HG03159 (cell line): ENCODE data around the gene CORO7.

Experiments used
- ATAC-seq: cut with Tn5 transposase; IDR thresholded peaks from one replicate; pipeline ENCODE4 v1.9.1; 2021; ENCODE audit warnings: mild to moderate bottlenecking, moderate library complexity; ENCODE audit not compliant: unreplicated experiment

CORO7 gene

GRCh38 chr16:4324492-4325252 is 91.7 kb downstream of the CORO7 start:
- no peak for ATAC-seq

- ATAC-seq, result no peak
Measured at GRCh38 chr16:4323845-4324488, 92.4 kb downstream of the CORO7 start.

DNA sequence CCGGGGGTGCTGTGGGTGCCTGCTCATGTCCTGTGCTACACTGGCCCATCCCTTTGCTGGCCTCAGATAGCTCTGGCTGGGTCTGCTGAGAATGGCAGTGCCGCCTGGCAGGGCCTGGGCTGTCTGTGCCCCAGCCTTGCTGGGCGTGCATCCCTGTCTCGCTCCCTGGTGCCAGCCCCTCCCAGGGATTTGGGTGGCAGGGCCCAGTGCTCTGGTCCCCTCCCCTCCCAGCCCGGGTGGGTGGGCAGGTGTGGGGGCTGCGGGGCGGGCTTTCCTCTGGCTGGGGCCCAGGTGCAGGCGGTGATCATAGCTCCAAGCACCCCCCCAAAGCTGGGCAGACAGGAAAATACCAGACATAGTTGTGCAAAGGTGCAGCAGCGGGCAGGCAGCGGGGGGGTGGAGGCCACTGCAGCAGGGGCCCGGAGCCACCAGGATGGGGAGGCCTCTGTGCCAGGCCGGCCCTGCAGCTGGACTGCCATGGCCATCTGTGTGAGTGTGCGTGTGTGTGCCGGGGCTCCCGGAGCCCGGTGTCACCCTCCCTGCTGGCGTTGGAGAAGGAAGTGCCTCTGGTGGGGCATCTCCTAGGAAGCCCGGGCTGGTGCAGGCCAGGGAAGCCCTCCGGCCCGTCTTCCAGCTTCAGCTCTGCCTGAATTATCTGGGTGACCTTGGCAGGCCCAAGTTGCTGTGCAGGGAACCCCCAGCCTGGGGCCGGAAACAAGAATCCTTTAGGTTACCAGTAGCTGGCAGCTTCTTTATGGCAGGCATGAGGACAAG is 93.1 kb downstream of the CORO7 start:
- ATAC-seq, result no peak

GRCh38 chr16:4322121-4323052 is 94.0 kb downstream of the CORO7 start:
- no peak for ATAC-seq

DNA sequence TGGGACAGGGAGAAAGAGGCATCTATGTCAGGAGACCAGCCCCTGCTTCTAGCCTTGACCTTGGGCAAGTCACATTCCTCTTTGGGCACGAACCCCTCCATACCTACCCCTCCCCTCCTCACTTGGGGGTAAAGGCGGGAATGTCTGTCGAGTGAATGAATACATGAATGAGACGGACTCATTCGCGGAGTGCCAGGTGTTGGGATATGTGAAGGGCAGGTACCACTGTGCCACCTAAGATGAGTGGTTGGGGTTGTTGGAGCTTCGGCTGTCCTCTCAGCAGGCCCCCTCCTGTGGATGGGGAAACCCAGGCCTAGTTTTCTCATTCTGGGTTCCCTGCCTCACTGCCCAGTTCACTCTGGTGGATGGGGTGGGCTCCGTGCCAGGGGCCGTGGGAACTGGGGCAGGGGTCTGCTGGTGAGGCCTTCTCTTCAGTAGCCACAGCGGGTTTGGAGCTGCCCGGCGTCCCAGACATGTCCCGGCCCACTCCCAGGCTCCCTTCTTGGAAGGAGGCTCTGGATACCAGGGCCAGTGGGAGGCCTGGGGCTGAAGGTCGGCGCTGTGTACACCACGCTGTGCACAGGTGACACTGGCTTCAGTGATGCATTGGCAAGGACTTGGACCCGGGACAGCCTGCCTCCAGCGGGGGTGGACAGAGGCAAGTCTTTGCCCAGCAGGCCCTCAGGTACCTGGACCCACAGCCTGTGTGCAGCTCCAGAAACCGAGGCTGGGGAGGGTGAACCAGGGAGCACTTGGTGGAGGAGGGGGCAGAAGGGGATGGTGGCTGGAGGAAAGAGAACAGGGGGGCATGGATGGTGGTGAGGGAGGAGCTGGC is 94.9 kb downstream of the CORO7 start:
- no peak for ATAC-seq

DNA sequence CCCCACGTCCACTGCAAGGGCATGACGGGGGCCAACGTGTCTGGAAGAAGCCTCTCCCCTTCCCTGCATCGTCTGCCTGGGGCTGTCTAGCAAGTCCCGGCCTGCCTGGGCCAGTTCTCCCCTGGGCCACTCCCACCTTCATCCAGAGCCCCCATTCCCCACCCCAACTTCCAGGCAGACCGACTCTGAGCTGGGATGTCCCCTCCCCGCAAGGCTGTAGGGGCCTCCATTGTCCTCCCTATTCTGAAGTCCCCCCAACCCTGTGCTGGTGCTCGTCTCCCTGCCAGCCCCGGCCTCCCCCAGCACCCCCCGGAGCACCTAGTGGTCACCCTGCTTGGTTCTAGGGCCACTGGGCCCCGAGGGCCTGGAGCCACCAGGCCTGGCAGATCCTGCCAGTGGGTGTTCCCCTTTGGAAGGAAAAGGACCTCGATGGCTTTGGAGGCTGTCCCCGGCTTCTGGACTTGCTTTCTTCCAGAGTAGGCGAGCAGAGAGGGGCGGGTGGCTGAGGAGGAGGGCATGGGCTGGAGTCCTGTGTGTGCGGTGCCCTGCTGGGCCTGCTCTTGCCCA is 95.7 kb downstream of the CORO7 start:
- ATAC-seq, result no peak

- ATAC-seq, result no peak
Measured at GRCh38 chr16:4319454-4320421, 96.7 kb downstream of the CORO7 start.

DNA sequence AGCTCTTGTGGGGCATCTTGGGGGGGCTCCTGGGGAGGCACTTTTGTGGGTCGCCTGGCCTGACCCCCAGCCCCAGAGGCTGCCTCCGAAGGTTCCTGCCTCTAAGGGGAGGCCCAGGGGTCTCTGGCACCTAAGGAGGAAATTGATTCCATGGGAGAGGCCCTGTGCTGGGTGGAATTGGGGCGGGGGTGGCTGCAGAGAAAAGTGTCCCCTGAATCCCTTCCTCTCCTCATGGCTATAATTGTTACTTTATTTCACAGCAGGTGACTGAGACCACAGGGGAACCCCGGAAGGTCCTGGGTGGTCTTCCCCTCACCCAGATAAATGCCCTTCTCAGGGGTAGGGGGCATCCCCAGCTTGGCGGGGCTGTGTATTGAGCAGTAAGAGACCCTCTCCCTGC is 97.4 kb downstream of the CORO7 start:
- ATAC-seq, result no peak

- no peak for ATAC-seq
Measured at GRCh38 chr16:4318451-4318910, 97.9 kb downstream of the CORO7 start.

GRCh38 chr16:4317532-4318450 is 98.6 kb downstream of the CORO7 start:
- no peak for ATAC-seq

- ATAC-seq, result no peak
Measured at GRCh38 chr16:4316864-4317531, 99.4 kb downstream of the CORO7 start.

DNA sequence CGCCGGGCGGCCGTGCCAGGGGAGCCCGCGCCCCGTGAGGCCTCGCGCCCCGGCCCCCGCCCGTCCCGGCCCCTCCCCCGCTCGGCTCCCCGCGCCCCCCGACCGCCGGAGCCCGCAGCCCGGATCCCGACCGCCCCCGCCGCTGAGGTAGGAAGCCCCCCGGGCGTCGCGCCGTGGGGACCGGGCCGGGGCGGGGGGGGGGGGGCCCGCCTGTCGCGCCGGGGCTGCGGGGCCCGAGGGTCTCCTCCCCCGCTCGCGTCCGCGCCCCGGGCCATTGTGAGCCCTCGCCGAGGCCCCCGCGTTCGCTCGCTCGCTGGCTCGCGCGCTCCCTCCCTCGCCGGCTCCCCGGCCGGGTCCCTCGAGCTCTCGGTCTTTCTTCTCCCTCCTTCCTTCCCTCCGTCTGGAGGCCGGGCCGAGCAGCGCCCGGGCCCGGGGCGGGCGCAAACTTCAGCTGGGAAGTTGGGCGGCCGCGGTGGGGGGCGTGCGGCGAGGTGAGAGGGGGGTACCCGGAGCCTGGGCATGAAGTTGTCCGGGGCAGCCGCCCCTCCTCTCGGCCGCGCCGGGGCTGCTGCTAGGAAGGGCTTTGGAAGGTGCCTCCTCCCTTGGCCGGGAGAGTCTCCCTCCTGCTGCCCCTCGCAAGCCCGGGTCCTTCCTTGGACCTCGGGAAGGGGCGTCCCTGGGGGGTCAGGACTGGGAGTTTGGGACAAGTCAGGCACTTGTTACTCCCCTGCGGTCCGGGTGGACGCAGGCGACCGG is 100.1 kb downstream of the CORO7 start:
- ATAC-seq, result no peak

GRCh38 chr16:4315186-4316107 is 100.9 kb downstream of the CORO7 start, which contains the start of gene GLIS2:
Gene GLIS2 (plus strand): TSS chr16:4316067. CDS start chr16:4332281, 16,214 bp downstream.
- no peak for ATAC-seq

DNA sequence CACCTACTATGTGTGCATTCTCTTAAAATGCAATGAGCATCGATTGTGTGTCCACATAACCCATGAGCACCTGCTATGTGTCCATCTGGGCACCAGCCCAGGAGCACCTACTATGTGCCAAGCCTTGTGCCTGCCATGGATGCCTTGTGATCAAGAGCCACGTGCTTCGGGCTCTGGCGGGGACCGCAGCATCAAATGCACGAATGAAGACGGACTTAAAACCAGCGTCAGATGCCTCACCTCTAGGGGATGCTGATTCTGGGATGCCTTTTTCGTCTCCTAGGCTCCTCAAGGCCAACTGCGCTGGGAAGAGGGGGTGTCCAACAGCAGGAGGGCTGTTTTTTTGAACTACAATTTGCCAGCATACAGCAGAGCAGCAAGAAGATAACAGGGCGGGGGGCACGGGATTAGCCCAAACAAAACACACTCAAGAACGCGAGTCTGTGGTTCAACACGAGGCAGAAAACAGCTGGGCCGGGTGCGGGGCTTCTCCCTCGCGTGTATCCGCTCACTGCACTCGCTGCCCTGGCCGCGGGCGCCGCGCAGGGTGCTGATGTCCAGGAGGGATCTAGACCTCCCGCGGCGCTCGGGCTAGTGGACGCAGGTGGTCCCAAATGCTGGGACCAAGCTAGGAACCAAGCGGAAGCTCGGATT is 101.7 kb downstream of the CORO7 start:
- ATAC-seq, result no peak
